ENCODE results near the gene GLT8D2. TPM values are rescaled to one million over a fixed set of nuclear protein-coding genes. Genes with fewer than 3 reads are reported as not detected.
A peak's percentile ranks its signal among the peaks of the same experiment; 100 is the strongest.

Gene GLT8D2
- total and polyA plus RNA-seq, 10 donors: 0.20 to 1.2 (median 0.67) TPM; not detected in 3

DNA sequence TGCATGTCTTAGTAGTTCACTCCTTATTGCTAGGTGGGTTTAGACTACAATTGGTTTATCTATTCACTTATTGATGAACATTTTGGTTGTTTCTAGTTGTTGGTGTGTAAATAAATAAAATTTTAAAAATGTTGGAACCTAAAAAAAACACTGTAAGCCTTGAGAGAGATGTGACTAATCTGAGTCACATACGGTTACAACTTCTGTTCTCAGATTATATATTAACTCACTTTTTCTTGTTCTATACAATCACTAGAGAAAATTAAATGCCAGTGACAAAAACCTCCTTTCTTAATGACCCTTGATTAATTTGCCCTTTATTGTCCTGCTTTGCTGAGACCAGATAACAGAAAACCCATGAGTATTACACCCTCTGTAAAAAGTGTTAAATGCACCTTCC lies 91.4 kb downstream of the GLT8D2 start:
- 76 to 95% (median 78%) methylated on average over 1 of the region's 1 CpG for WGBS, 5 donors
- no peak for DNase-seq
- TF ChIP-seq POLR2AphosphoS5 (IDR thresholded peaks at IDR 0.05) (no peak), POLR2A (IDR thresholded peaks at IDR 0.05) (no peak)
- TF ChIP-seq, protein P1, sequence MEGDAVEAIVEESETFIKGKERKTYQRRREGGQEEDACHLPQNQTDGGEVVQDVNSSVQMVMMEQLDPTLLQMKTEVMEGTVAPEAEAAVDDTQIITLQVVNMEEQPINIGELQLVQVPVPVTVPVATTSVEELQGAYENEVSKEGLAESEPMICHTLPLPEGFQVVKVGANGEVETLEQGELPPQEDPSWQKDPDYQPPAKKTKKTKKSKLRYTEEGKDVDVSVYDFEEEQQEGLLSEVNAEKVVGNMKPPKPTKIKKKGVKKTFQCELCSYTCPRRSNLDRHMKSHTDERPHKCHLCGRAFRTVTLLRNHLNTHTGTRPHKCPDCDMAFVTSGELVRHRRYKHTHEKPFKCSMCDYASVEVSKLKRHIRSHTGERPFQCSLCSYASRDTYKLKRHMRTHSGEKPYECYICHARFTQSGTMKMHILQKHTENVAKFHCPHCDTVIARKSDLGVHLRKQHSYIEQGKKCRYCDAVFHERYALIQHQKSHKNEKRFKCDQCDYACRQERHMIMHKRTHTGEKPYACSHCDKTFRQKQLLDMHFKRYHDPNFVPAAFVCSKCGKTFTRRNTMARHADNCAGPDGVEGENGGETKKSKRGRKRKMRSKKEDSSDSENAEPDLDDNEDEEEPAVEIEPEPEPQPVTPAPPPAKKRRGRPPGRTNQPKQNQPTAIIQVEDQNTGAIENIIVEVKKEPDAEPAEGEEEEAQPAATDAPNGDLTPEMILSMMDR (IDR thresholded peaks at IDR 0.05 in 8 of 11, conservative IDR thresholded peaks at IDR 0.05 in 3 of 11): no peak
- H3K36me3 ChIP-seq: peaks cover 0 to 10% (median 5%) of the 10 kb centered on the region in 6 donors
- no peaks in the 10 kb centered on the region for H3K27me3 ChIP-seq (replicated peaks in 1 of 7)
- H3K4me3 ChIP-seq: no peak overlapping the region
- intact Hi-C loops (cut with DNase I; ENCODE audit: low total_unique reads): no loop called here
- H3K27ac ChIP-seq: peak overlapping the region in 1 of 8 donors; percentile 93
- H3K9me3 ChIP-seq: no peaks in the 10 kb centered on the region
- H3K4me1 ChIP-seq: peaks cover 15 to 56% (median 30%) of the 10 kb centered on the region in 6 donors

DNA sequence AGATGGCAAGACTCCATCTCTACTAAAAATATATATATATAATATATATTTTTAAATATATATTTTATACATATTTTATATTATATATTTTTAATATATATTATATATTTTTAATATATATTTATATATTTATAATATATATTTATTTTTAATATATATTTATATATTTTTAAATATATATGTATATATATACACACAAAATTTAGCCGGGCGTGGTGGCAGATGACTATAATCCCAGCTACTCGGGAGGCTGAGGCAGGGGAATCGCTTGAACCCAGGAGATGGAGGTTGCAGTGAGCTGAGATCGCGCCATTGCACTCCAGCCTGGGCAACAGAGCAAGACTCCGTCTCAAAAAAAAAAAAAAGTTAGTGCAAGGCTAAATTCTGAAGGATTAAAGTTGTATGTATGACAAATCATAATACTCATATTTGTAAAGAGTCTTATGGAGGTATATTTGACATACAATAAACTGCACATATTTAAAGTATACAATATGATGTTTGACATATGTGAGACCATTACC lies 92.1 kb downstream of the GLT8D2 start:
- TF ChIP-seq POLR2A (IDR thresholded peaks at IDR 0.05): no peak
- no peak for TF ChIP-seq POLR2AphosphoS5 (IDR thresholded peaks at IDR 0.05)
- TF ChIP-seq, protein P1 (IDR thresholded peaks at IDR 0.05 in 8 of 11, conservative IDR thresholded peaks at IDR 0.05 in 3 of 11): no peak
- Histone ChIP-seq H3K27me3 (replicated peaks in 1 of 7) (no peaks in the 10 kb centered on the region), H3K4me1 (peaks cover 15 to 50% (median 28%) of the 10 kb centered on the region in 6 donors), H3K36me3 (peaks cover 0 to 17% (median 12%) of the 10 kb centered on the region in 6 donors), H3K27ac (peak overlapping the region; percentile 87 to 93 (median 90)), H3K4me3 (peak overlapping the region in 6 of 8 donors; percentile 73 to 88 (median 78)), H3K9me3 (no peaks in the 10 kb centered on the region)
- intact Hi-C loops (cut with DNase I; ENCODE audit: low total_unique reads): no loop called here
- no peak for DNase-seq
- WGBS, 5 donors: 94 to 97% (median 95%) methylated on average over 7 of the region's 7 CpGs

DNA sequence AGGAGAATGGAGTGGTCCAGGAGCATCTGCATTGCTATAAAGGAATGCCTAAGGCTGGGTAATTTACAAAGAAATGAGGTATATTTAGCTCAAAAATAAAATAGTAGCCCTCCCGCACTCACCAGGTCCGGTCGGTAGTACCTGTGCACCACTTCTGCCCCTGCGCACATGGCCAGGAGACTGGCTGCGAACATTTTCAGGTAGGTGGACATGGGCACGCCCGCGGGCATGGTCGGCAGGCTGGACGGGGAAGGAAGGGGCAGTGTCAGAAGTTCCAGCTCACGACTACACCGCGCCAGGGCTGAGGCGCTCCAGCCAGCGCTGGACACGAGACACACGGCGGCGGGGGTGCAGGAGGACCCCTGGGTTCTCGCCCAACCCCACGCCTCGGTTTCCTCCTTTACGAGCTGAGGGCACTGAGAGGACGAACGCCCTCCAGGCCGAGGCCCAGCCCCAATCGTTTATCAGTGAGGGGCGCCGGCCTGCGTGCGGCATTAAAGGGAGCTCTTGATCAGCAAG lies 93.4 kb downstream of the GLT8D2 start:
- TF ChIP-seq, protein P1 (IDR thresholded peaks at IDR 0.05 in 8 of 11, conservative IDR thresholded peaks at IDR 0.05 in 3 of 11): no peak
- TF ChIP-seq POLR2A (IDR thresholded peaks at IDR 0.05): no peak
- Histone ChIP-seq H3K27me3 (replicated peaks in 1 of 7) (no peaks in the 10 kb centered on the region), H3K4me3 (peak overlapping the region; percentile 71 to 89 (median 78)), H3K27ac (peak overlapping the region; percentile 87 to 93 (median 90)), H3K4me1 (peaks cover 15 to 41% (median 28%) of the 10 kb centered on the region in 6 donors), H3K36me3 (peaks cover 0 to 30% (median 24%) of the 10 kb centered on the region in 6 donors), H3K9me3 (no peaks in the 10 kb centered on the region)
- DNase-seq: no peak
- 0 to 1% (median 0%) methylated on average over 10 to 31 of the region's 31 CpGs for WGBS, 5 donors
- intact Hi-C loops (cut with DNase I; ENCODE audit: low total_unique reads): no loop called here

DNA sequence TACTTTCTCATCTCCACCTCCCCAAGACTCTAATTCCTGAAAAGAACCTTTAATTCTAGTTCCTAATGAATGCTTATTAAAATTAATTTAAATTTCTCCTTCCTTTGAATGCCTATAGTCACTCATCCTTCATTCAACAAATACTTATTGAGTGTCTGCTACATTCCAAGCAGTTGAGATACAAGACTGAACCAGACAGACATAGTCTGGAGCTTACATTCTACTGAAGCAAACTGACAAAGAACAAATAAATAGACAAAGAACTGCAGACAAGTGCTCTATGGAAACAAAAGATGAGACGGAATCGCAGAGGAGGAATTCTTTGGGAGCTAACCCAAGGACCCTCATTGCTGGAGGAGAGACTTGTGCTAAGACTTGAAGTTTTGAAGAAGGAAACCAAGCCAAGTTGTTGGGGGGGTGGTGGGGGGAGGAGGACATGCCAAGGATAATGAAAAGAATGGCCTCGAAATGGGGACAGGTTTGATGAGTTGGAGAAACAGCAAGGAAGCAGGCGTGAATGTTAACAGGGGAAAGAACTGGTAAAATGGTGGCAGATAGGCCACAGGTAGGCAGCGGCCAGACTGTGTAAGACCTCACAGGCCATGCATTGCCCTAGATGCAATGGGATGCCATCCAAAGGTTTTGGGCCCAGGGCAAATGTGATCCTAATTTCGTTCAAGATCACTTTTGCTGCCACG lies 94.0 kb downstream of the GLT8D2 start:
- Histone ChIP-seq H3K36me3 (peaks cover 0 to 36% (median 30%) of the 10 kb centered on the region in 6 donors), H3K4me1 (peaks cover 14 to 41% (median 28%) of the 10 kb centered on the region in 6 donors), H3K27ac (peak overlapping the region in 6 of 8 donors; percentile 87 to 93 (median 90)), H3K27me3 (replicated peaks in 1 of 7) (no peaks in the 10 kb centered on the region), H3K4me3 (peak overlapping the region; percentile 71 to 89 (median 78)), H3K9me3 (no peaks in the 10 kb centered on the region)
- WGBS, 5 donors: 28 to 42% (median 33%) methylated on average over 7 of the region's 7 CpGs
- intact Hi-C loops (cut with DNase I; ENCODE audit: low total_unique reads): no loop called here
- DNase-seq: no peak
- TF ChIP-seq POLR2AphosphoS5 (IDR thresholded peaks at IDR 0.05): no peak
- no peak for TF ChIP-seq POLR2A (IDR thresholded peaks at IDR 0.05)
